Trophoblast cell (in vitro differentiated cells and primary cell): ENCODE measurements around the gene MTFMT.

ENCODE experiments used
- DNase-seq, 2 donors: peaks; one replicate each; pipeline ENCODE4 v3.0.0-alpha.2; 2016
- H2AFZ ChIP-seq: 2 replicates; pipeline ENCODE4 v1.6.1; 2013; ENCODE audit warnings: low read length, moderate library complexity, mild to moderate bottlenecking; ENCODE audit not compliant: insufficient read depth, poor library complexity
- H2AK5ac ChIP-seq: 2 replicates; pipeline ENCODE4 v1.6.1; 2013; ENCODE audit warnings: mild to moderate bottlenecking, low read length
- H2BK120ac ChIP-seq: 2 replicates; pipeline ENCODE4 v1.6.1; 2013; ENCODE audit warnings: low read length, mild to moderate bottlenecking, moderate library complexity; ENCODE audit not compliant: insufficient read depth, poor library complexity
- H2BK12ac ChIP-seq: 2 replicates; pipeline ENCODE4 v1.6.1; 2013; ENCODE audit warnings: mild to moderate bottlenecking, low read length, moderate library complexity
- H2BK5ac ChIP-seq: 2 replicates; pipeline ENCODE4 v1.6.1; 2013; ENCODE audit warnings: low read length, low read depth, moderate library complexity, mild to moderate bottlenecking; ENCODE audit not compliant: poor library complexity
- H3K14ac ChIP-seq: 2 replicates; pipeline ENCODE4 v1.6.1; 2013; ENCODE audit warnings: mild to moderate bottlenecking, low read length
- H3K18ac ChIP-seq: 2 replicates; pipeline ENCODE4 v1.6.1; 2013; ENCODE audit warnings: mild to moderate bottlenecking, low read length
- H3K23ac ChIP-seq: 2 replicates; pipeline ENCODE4 v1.6.1; 2013; ENCODE audit warnings: low read length
- H3K27ac ChIP-seq: 2 replicates; pipeline ENCODE4 v1.5.1; 2013; ENCODE audit warnings: low read depth, mild to moderate bottlenecking, inconsistent platforms, low read length, moderate library complexity
- H3K27me3 ChIP-seq: 2 replicates; pipeline ENCODE4 v1.6.1; 2013; ENCODE audit warnings: inconsistent platforms, mild to moderate bottlenecking, low read length, moderate library complexity; ENCODE audit not compliant: insufficient read depth
- H3K36me3 ChIP-seq, 2 experiments: 1 replicate in 1 of 2; 2 replicates in 1 of 2; pipeline ENCODE4 v1.6.1; 2013; ENCODE audit warnings: low read length in 2 of 2, mild to moderate bottlenecking in 2 of 2, moderate library complexity in 1 of 2; ENCODE audit not compliant: insufficient read depth in 2 of 2, control insufficient read depth in 1 of 2
- H3K4ac ChIP-seq: 2 replicates; pipeline ENCODE4 v1.6.1; 2013; ENCODE audit warnings: low read depth, mild to moderate bottlenecking, low read length, moderate library complexity
- H3K4me1 ChIP-seq, 2 experiments: 1 replicate in 1 of 2; 2 replicates in 1 of 2; pipeline ENCODE4 v1.6.1; 2013; ENCODE audit warnings: low read length in 2 of 2, mild to moderate bottlenecking in 2 of 2, moderate library complexity in 1 of 2; ENCODE audit not compliant: insufficient read depth in 2 of 2, control insufficient read depth in 1 of 2
- H3K4me2 ChIP-seq: 2 replicates; pipeline ENCODE4 v1.6.1; 2013; ENCODE audit warnings: inconsistent platforms, mild to moderate bottlenecking, low read length, moderate library complexity
- H3K4me3 ChIP-seq: 2 replicates; pipeline ENCODE4 v1.5.1; 2013; ENCODE audit warnings: mild to moderate bottlenecking, low read depth, low read length, inconsistent platforms
- H3K79me1 ChIP-seq: one replicate; pipeline ENCODE4 v1.6.1; 2013; ENCODE audit warnings: low read length
- H3K79me2 ChIP-seq: 2 replicates; pipeline ENCODE4 v1.6.1; 2013; ENCODE audit warnings: low read length, mild to moderate bottlenecking; ENCODE audit not compliant: control insufficient read depth, insufficient read depth, poor library complexity
- H3K9ac ChIP-seq: 2 replicates; pipeline ENCODE4 v1.6.1; 2013; ENCODE audit warnings: mild to moderate bottlenecking, low read length
- H3K9me3 ChIP-seq: 2 replicates; pipeline ENCODE4 v1.6.1; 2013; ENCODE audit warnings: low read depth, mild to moderate bottlenecking, control low read depth, inconsistent platforms, low read length; ENCODE audit not compliant: insufficient read depth
- H4K12ac ChIP-seq: 2 replicates; pipeline ENCODE4 v1.6.1; 2013; ENCODE audit warnings: low read depth, mild to moderate bottlenecking, low read length, moderate library complexity
- H4K8ac ChIP-seq: 2 replicates; pipeline ENCODE4 v1.6.1; 2013; ENCODE audit warnings: low read depth, mild to moderate bottlenecking, low read length, moderate library complexity
- H4K91ac ChIP-seq: one replicate; pipeline ENCODE4 v1.6.1; 2013; ENCODE audit warnings: low read depth, mild to moderate bottlenecking, low read length, moderate library complexity
- WGBS: extraction: QIAGEN DNeasy Blood & Tissue Kit; methylation state at CpG from one replicate; pipeline ENCODE4 v1.1.7; 2013; ENCODE audit warnings: missing lambda C conversion rate; ENCODE audit not compliant: insufficient read length, insufficient coverage; ENCODE audit errors: extremely low coverage; 5-methylcytosine and 5-hydroxymethylcytosine counted together

Gene MTFMT

GRCh38 chr15:65056106-65056505, 26.7 kb upstream of the MTFMT start:
- Histone ChIP-seq H3K23ac (no peak overlapping the region), H4K8ac (no peak overlapping the region), H3K27ac (peak overlapping the region; percentile 42), H2AFZ (no peak overlapping the region), H3K4me3 (no peak overlapping the region), H3K79me1 (peaks cover 3% of the 10 kb centered on the region), H3K9me3 (peaks cover 2% of the 10 kb centered on the region), H3K9ac (no peak overlapping the region), H4K91ac (peak overlapping the region; percentile 52), H3K18ac (peak overlapping the region; percentile 27), H3K27me3 (no peaks in the 10 kb centered on the region), H2BK12ac (peak overlapping the region; percentile 51), H3K79me2 (no peaks in the 10 kb centered on the region), H3K14ac (peak overlapping the region; percentile 63), H3K4ac (peak overlapping the region; percentile 28), H2BK120ac (peak overlapping the region; percentile 9), H3K4me2 (no peak overlapping the region), H2AK5ac (peak overlapping the region; percentile 50), H3K36me3 (peaks cover 0 to 2% of the 10 kb centered on the region in 2 experiments), H4K12ac (no peak overlapping the region), H2BK5ac (peak overlapping the region; percentile 11), H3K4me1 (peaks cover 13 to 22% of the 10 kb centered on the region in 2 experiments)
- no peak for DNase-seq
- WGBS = no CpG with 5 or more reads among the region's 9 CpGs

- Histone ChIP-seq H4K12ac (no peak overlapping the region), H3K27ac (no peak overlapping the region), H2BK120ac (no peak overlapping the region), H3K4ac (no peak overlapping the region), H3K9ac (no peak overlapping the region), H2BK5ac (no peak overlapping the region), H2AK5ac (no peak overlapping the region), H2AFZ (no peak overlapping the region), H2BK12ac (peak overlapping the region; percentile 63), H3K79me2 (no peaks in the 10 kb centered on the region), H3K36me3 (peaks cover 0 to 2% of the 10 kb centered on the region in 2 experiments), H3K79me1 (peaks cover 3% of the 10 kb centered on the region), H4K8ac (no peak overlapping the region), H3K23ac (no peak overlapping the region), H3K4me3 (no peak overlapping the region), H3K4me1 (peaks cover 13 to 22% of the 10 kb centered on the region in 2 experiments), H3K4me2 (no peak overlapping the region), H3K18ac (no peak overlapping the region), H3K14ac (no peak overlapping the region), H3K9me3 (no peaks in the 10 kb centered on the region), H4K91ac (no peak overlapping the region), H3K27me3 (no peaks in the 10 kb centered on the region)
- WGBS = no CpG with 5 or more reads among the region's 6 CpGs
- no peak for DNase-seq
These were observed 25.9 kb upstream of the MTFMT start for GRCh38 chr15:65055201-65055870.

GRCh38 chr15:65054333-65055200, 25.1 kb upstream of the MTFMT start:
- no peak overlapping the region for H3K23ac ChIP-seq
- no peak overlapping the region for H3K4me2 ChIP-seq
- no peak overlapping the region for H2AFZ ChIP-seq
- DNase-seq = peak; percentile 48 to 82
- H3K27ac ChIP-seq = no peak overlapping the region
- no peak overlapping the region for H4K8ac ChIP-seq
- no peak overlapping the region for H3K14ac ChIP-seq
- H3K9ac ChIP-seq = no peak overlapping the region
- H3K27me3 ChIP-seq = no peaks in the 10 kb centered on the region
- H2BK5ac ChIP-seq = no peak overlapping the region
- H4K91ac ChIP-seq = no peak overlapping the region
- H3K18ac ChIP-seq = no peak overlapping the region
- no CpG with 5 or more reads among the region's 26 CpGs for WGBS
- H3K79me1 ChIP-seq = peaks cover 3% of the 10 kb centered on the region
- no peak overlapping the region for H2BK12ac ChIP-seq
- H2BK120ac ChIP-seq = no peak overlapping the region
- H3K36me3 ChIP-seq = peaks cover 0 to 2% of the 10 kb centered on the region in 2 experiments
- H3K4ac ChIP-seq = no peak overlapping the region
- H3K4me1 ChIP-seq = peaks cover 13 to 22% of the 10 kb centered on the region in 2 experiments
- H4K12ac ChIP-seq = no peak overlapping the region
- H3K4me3 ChIP-seq = no peak overlapping the region
- no peak overlapping the region for H2AK5ac ChIP-seq
- H3K79me2 ChIP-seq = no peaks in the 10 kb centered on the region
- H3K9me3 ChIP-seq = no peaks in the 10 kb centered on the region

- Histone ChIP-seq H2AK5ac (no peak overlapping the region), H3K79me1 (peaks cover 3% of the 10 kb centered on the region), H3K4me3 (no peak overlapping the region), H3K18ac (no peak overlapping the region), H2BK120ac (no peak overlapping the region), H3K9me3 (no peaks in the 10 kb centered on the region), H3K36me3 (peaks cover 0 to 2% of the 10 kb centered on the region in 2 experiments), H3K4ac (no peak overlapping the region), H4K91ac (no peak overlapping the region), H3K4me2 (no peak overlapping the region), H3K79me2 (no peaks in the 10 kb centered on the region), H2BK12ac (no peak overlapping the region), H3K9ac (no peak overlapping the region), H2AFZ (no peak overlapping the region), H4K8ac (no peak overlapping the region), H3K27me3 (no peaks in the 10 kb centered on the region), H3K14ac (no peak overlapping the region), H3K4me1 (peaks cover 16 to 25% of the 10 kb centered on the region in 2 experiments), H3K27ac (no peak overlapping the region), H4K12ac (no peak overlapping the region), H2BK5ac (no peak overlapping the region), H3K23ac (no peak overlapping the region)
- DNase-seq = no peak
- WGBS = no CpG with 5 or more reads among the region's 2 CpGs
These were observed 23.5 kb upstream of the MTFMT start for GRCh38 chr15:65052956-65053355.
